Measurements from ENCODE around the gene FLAD1. TPM values are rescaled to one million over a fixed set of nuclear protein-coding genes. Genes with fewer than 3 reads are reported as not detected.

Gene FLAD1
- total RNA-seq, 1 experiment from 2014 or later = 88.3 TPM

GRCh38 chr1:154974102-154974807, 8.9 kb upstream of the FLAD1 start, which contains the start of gene CKS1B:
Gene CKS1B, plus strand, starts transcription at chr1:154974681. Its CDS starts 65 bp downstream, at chr1:154974746.
- no peaks in the 10 kb centered on the region for H3K27me3 Mint-ChIP-seq (ENCODE audit: low read depth)
- ATAC-seq (peak; percentile 62), DNase-seq (ENCODE audit: low spot score) (peak; percentile 96)
- ChIA-PET POLR2A (interaction anchor here (0.7 to 7.3 kb wide), 14 partner anchors 9 to 199 kb away, joined by 3 to 176 read pairs (median 6); partner anchors contain the start of genes FLAD1, KCNN3, KRTCAP2 and LENEP), CTCF (interaction anchor here (0.7 to 8.3 kb wide), 14 partner anchors 8 to 362 kb away, joined by 3 to 176 read pairs (median 12); partner anchors contain the start of genes EFNA4, FLAD1, LENEP and PBXIP1)
- no peak within 1 kb of the TSS for H3K4me3 Mint-ChIP-seq
- H3K36me3 Mint-ChIP-seq = peaks cover 14% of the 10 kb centered on the region
- no peak within 1 kb of the TSS for H3K27ac Mint-ChIP-seq
- peaks cover 28% of the 10 kb centered on the region for H3K4me1 Mint-ChIP-seq
- no peaks in the 10 kb centered on the region for H3K9me3 Mint-ChIP-seq
- TF ChIP-seq USF1 (CRISPR knock-in tag; IDR thresholded peaks at IDR 0.05) (peak; percentile 35; the same call in 1 of the 2 replicates), FOXP1 (CRISPR knock-in tag; IDR thresholded peaks at IDR 0.05; ENCODE audit: borderline replicate concordance) (peak; percentile 58; the same call in 1 of the 2 replicates), ELF4 (CRISPR knock-in tag; IDR thresholded peaks at IDR 0.05; ENCODE audit: low read depth) (no peak), ZBTB21 (CRISPR knock-in tag; IDR thresholded peaks at IDR 0.05; ENCODE audit: borderline replicate concordance) (no peak), OVOL2 (CRISPR knock-in tag; IDR thresholded peaks at IDR 0.05; ENCODE audit: borderline replicate concordance) (no peak), FOXK1 (CRISPR knock-in tag; IDR thresholded peaks at IDR 0.05) (peak; percentile 88), ZMAT4 (CRISPR knock-in tag; IDR thresholded peaks at IDR 0.05) (no peak), ZNF317 (CRISPR knock-in tag; IDR thresholded peaks at IDR 0.05; ENCODE audit: borderline replicate concordance, low read depth) (no peak), NR3C1 (CRISPR knock-in tag; conservative IDR thresholded peaks at IDR 0.05; ENCODE audit: low read depth) (no peak), ZNF219 (CRISPR knock-in tag; IDR thresholded peaks at IDR 0.05; ENCODE audit: borderline replicate concordance) (no peak), GABPB1 (CRISPR knock-in tag; IDR thresholded peaks at IDR 0.05) (peak; percentile 72), SMAD4 (CRISPR knock-in tag; IDR thresholded peaks at IDR 0.05) (no peak), CREB1 (CRISPR knock-in tag; IDR thresholded peaks at IDR 0.05) (0 out of 2 replicates have a peak, but pooled peaks have one; percentile 41), ZNF121 (CRISPR knock-in tag; IDR thresholded peaks at IDR 0.05) (no peak), EMX1 (CRISPR knock-in tag; IDR thresholded peaks at IDR 0.05) (no peak), E2F4 (CRISPR knock-in tag; IDR thresholded peaks at IDR 0.05; ENCODE audit: borderline replicate concordance, low read depth) (peak; percentile 96), ZNF671 (CRISPR knock-in tag; IDR thresholded peaks at IDR 0.05) (no peak), ZBTB43 (CRISPR knock-in tag; IDR thresholded peaks at IDR 0.05) (no peak), E2F1 (CRISPR knock-in tag; IDR thresholded peaks at IDR 0.05) (no peak), PRDM15 (CRISPR knock-in tag; IDR thresholded peaks at IDR 0.05) (0 out of 2 replicates have a peak, but pooled peaks have one; percentile 9), ZNF263 (CRISPR knock-in tag; IDR thresholded peaks at IDR 0.05; ENCODE audit: low read depth) (no peak), ATF2 (CRISPR knock-in tag; IDR thresholded peaks at IDR 0.05; ENCODE audit: borderline replicate concordance, low read depth) (no peak), PREB (CRISPR knock-in tag; IDR thresholded peaks at IDR 0.05; ENCODE audit: borderline replicate concordance) (no peak), RORB (CRISPR knock-in tag; IDR thresholded peaks at IDR 0.05) (no peak)
